ENCODE data around the gene SLC16A9.

- no peak for TF ChIP-seq EZH2 (IDR thresholded peaks at IDR 0.05; ENCODE audit: borderline replicate concordance, low read length)
- TF ChIP-seq, protein P1, sequence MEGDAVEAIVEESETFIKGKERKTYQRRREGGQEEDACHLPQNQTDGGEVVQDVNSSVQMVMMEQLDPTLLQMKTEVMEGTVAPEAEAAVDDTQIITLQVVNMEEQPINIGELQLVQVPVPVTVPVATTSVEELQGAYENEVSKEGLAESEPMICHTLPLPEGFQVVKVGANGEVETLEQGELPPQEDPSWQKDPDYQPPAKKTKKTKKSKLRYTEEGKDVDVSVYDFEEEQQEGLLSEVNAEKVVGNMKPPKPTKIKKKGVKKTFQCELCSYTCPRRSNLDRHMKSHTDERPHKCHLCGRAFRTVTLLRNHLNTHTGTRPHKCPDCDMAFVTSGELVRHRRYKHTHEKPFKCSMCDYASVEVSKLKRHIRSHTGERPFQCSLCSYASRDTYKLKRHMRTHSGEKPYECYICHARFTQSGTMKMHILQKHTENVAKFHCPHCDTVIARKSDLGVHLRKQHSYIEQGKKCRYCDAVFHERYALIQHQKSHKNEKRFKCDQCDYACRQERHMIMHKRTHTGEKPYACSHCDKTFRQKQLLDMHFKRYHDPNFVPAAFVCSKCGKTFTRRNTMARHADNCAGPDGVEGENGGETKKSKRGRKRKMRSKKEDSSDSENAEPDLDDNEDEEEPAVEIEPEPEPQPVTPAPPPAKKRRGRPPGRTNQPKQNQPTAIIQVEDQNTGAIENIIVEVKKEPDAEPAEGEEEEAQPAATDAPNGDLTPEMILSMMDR (IDR thresholded peaks at IDR 0.05; ENCODE audit: low read length), result no peak
Observed at GRCh38 chr10:59611048-59611447, 98.6 kb downstream of the SLC16A9 start.
